Measurements from ENCODE around the gene MAGEB6B.

- no peak for TF ChIP-seq CTCF (IDR thresholded peaks at IDR 0.05)
- TF ChIP-seq POLR2A (IDR thresholded peaks at IDR 0.05): no peak
Observed at GRCh38 chrX:26192204-26192603, 31.8 kb downstream of the MAGEB6B start, which contains the start of gene MAGEB6.

Data from adrenal gland (tissue), 5 donors.